Colon (tissue), 2 donors: ENCODE measurements around the gene CCDC170.

ENCODE experiments used
- FAIRE-seq: peaks from 2 replicates; lab custom pipeline; 2012; peaks lifted over from hg19 to GRCh38; lab: Jason Lieb, UNC
- donor health status: control.
- donor health status: control.

Gene CCDC170

DNA sequence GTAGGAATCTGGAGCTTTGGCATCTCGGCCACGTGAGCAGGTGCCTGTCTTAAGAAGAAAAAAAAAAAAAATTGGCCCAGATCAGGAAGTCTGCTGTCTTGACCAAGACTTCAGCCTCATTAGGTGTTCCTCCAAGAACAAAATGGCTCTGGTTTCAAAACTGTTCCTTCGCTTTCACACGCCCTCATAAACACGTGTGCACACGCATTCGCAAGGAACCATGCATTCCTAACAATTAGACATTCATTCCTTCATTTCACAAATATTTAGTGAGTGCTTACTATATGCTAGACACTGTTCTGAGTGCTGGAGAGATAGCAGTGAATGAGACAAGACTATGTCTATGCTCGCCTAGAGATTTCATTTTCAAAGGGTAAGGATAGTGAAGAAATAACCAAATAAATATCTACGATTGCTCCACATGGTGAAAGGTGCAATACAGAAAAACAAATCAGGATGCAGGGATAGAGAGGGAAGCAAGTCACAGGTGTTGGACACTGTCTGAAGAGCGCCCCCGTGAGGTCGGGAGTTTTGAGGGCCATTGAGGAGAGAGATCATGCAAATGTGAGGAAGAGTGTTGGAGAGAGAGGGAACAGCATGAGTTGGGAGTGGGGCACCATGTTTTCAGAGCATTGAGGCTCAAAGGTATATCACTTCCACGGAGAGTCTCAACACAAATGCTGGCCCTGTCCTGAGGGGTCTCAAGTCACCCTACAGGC is 53.3 kb downstream of the CCDC170 start:
- no peak for FAIRE-seq

- FAIRE-seq = no peak
Observed at GRCh38 chr6:151548201-151548600, 54.4 kb downstream of the CCDC170 start.

- no peak for FAIRE-seq
Observed at GRCh38 chr6:151549790-151550189, 56.0 kb downstream of the CCDC170 start.

GRCh38 chr6:151550618-151551017 is 56.8 kb downstream of the CCDC170 start:
- FAIRE-seq = no peak

- FAIRE-seq = no peak
Observed at GRCh38 chr6:151551223-151551857, 57.5 kb downstream of the CCDC170 start.

GRCh38 chr6:151553416-151554165 is 59.8 kb downstream of the CCDC170 start:
- no peak for FAIRE-seq

- no peak for FAIRE-seq
Observed at GRCh38 chr6:151561238-151561637, 67.4 kb downstream of the CCDC170 start.

GRCh38 chr6:151564654-151565053 is 70.8 kb downstream of the CCDC170 start:
- FAIRE-seq = no peak

DNA sequence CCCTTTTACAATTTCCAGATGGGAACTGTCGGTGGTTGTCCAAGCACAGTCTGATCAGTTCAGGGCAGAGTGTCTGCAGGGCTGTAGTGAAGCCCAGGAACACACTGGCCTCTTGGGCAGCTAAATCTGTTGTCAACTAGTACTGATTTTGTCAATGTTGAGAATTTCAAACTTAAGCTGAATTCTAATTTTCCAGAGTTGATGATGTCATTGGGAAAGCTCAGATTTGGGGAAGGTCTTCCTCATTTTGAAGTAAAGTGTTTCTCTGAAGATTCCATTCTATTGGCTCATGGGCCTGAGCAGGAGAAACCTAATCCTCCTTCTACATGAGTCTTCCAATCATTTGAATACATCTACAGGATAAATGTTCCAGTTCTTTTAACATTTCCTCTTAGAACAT is 72.1 kb downstream of the CCDC170 start:
- no peak for FAIRE-seq

- FAIRE-seq = peak; percentile 31
Observed at GRCh38 chr6:151566557-151566956, 72.7 kb downstream of the CCDC170 start.

DNA sequence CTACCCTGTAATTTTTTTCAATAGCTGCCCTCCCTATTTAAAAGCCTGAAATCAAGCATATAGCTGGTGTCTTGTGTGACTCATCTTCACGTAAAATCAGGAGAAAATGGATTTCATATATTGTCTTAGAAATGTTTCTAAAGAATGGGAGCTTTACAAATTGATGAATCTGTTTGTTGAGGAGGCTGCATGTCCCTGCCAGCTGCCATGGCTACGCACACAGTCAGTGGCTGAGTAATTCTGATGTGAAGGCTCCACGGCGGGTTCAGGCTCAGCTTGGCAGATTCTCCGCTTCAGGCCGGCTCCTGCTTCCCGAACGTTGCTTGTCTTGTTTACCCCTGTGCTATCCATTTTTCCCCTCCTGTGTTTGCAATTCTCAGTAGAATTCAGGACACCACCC is 82.8 kb downstream of the CCDC170 start:
- FAIRE-seq = no peak

- no peak for FAIRE-seq
Observed at GRCh38 chr6:151577257-151577656, 83.4 kb downstream of the CCDC170 start.

- FAIRE-seq = no peak
Observed at GRCh38 chr6:151585741-151586140, 91.9 kb downstream of the CCDC170 start.

DNA sequence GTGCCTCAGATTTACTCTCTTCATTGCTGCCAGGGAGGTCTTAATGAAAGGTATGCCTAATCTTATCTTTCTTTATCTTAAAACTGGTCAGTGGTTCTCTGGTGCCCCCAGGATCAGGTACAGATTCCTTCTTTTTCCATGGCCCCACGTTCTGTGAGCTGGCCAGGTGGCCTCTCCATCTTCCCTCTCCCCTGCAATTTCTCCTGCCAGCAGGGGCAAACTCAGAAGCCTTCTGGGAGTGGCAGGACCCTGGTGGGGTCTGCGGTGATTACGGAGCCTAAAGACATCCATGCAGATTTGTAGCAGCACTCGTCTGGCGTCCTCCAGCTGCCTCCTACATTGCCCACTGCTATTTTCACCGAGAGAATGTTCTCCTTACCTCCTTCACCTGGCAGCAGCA is 95.8 kb downstream of the CCDC170 start:
- no peak for FAIRE-seq

DNA sequence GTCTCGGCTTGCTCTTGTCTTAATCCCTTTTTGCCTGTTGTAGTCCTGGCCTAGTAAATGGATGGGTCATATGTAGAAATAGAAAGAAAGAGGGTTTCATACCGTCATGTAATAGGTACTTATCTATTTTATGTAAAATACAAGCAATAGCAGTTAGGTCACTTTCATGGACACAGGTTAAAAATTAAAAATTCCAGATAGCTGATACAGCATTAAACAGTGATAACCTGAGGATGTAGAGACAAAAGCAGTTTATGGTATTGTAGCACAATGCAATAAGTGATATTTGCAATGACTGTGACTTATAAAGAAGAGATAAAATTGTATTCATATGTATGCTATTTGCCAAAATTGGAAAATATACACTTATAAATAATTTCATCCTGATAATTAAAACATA is 96.9 kb downstream of the CCDC170 start:
- no peak for FAIRE-seq

DNA sequence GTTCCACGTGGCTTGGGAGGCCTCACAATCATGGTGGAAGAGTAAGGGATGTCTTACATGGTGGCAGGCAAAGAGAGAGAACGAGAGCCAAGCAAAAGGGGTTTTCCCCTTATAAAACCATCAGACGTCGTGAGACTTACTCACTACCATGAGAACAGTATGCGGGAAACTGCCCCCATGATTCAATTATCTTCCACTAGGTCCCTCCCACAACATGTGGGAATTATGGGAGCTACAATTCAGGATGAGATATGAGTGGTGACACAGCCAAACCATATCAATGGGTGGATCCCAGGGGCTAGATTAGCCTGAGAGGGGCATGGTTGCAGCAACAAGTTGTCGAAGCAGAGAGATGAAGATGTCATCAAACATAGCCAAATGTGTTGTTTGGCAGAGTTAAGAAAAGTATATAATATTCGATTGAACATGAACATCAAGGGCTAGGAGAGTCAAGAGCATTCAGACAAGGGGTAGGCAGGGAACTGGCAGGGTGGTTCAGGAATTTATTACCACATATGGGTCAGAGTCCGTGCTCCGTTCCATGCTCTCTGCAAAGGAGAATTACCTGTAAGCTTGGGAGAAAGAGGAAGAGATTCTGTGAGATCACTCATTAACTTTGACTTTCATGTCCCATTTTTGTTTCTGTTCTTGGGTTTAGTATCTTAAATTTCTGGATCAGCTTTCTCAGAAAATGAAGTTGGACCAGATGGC is 98.8 kb downstream of the CCDC170 start:
- no peak for FAIRE-seq

DNA sequence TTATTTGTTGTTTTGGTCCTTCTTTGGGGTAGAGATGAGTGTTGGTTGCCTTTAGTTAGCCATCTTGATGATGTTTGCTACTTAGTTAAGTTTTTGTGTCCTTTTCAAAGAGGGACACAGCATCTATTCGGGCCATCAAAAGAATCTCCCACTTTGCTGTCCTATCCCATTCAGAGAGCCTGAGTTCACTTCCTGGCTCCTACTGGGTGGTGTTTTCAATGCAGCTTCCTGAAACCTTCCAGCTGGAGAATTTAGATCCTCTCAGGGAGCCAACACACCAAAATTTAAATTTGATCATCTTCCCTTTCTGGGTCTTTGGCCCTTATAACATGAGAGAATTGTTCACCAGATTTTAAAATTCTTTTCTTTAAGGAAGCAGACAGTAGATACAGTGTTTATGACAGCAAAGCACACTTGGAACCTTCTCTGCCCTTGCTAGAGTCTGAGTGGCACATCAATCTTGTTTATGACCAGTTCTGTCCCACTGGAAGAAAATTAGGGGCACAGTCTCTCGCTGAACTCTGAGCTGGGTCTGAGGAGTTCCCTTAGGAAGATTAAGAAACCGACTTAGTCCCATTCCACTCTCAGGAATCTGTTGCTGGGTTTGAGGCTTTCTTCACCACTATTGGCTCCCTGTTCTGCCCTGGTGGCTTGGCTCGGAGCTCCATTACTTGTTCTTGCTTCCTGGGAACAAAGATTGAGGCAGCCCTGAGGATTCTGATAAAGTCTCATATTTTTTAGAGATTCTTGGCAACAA is 115.5 kb downstream of the CCDC170 start:
- FAIRE-seq = no peak

- no peak for FAIRE-seq
Observed at GRCh38 chr6:151610326-151610725, 116.5 kb downstream of the CCDC170 start.

- no peak for FAIRE-seq
Observed at GRCh38 chr6:151614630-151615029, 120.8 kb downstream of the CCDC170 start.

GRCh38 chr6:151616091-151616513 is 122.3 kb downstream of the CCDC170 start:
- FAIRE-seq = no peak

DNA sequence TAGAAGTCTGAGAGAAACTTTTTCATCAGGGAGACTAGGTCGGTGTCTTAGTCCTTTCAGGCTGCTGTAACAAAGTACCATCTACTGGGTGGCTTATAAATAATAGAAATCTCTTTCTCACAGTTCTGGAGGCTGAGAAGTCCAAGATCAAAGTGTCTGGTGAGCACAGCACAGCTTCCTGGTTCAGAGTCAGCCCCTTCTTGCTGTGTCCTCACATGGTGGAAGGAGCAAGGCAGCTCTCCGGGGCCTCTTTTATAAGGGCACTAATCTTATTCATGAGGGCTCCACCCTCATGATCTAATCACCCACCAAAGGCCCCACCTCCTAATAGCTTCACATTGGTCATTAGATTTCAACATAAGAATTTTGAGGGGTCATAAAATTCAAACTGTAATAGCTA is 122.8 kb downstream of the CCDC170 start:
- FAIRE-seq = no peak

GRCh38 chr6:151617539-151617938 is 123.7 kb downstream of the CCDC170 start:
- FAIRE-seq = no peak
